GM10248 (cell line): ENCODE results near the gene GPR39.

Experiments used
- CTCF ChIA-PET: fragments of 300-600 bp; sonication (Branson Sonifier 250); formaldehyde crosslinking; extraction: SDS; loops from one replicate; lab custom pipeline; 2021; ENCODE audit warnings: antibody characterized with exemption; lab: Yijun Ruan, JAX
- POLR2A ChIA-PET: fragments of 350-650 bp; sonication (Branson Sonifier 250); formaldehyde crosslinking; extraction: SDS; loops from one replicate; lab custom pipeline; 2020; ENCODE audit warnings: antibody characterized with exemption; lab: Yijun Ruan, JAX
- DNase-seq: peaks from one replicate; pipeline ENCODE4 v3.0.0; 2012; ENCODE audit errors: extremely low spot score
- CTCF ChIP-seq: IDR thresholded peaks from 2 replicates; pipeline ENCODE4 v1.5.1; 2012; ENCODE audit warnings: mild to moderate bottlenecking, low read depth; ENCODE audit errors: extremely low read depth, missing control alignments, control extremely low read depth

GPR39 gene

DNA sequence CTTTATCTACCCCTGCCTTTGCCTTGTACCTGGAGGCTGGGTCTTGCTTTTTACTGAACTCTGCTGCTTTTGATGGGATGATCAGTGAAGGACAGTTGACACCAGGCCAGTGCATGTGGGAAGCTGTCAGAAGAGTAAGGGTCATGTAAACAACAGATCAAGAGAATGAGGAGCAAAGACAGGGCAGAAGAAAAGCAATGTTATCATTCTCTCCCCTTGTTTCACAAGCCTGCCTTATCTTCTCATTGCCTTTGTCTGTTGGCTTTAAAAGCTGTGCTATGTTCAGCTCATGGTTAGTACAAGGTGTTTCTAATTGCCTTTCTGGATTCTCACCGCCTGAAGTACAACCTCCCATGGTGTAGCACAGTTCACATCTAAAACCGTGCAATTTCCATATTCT is 225.8 kb downstream of the GPR39 start:
- no peak for TF ChIP-seq CTCF
- DNase-seq: no peak
- POLR2A ChIA-PET: no interaction called here
- CTCF ChIA-PET: no interaction called here

- POLR2A ChIA-PET: no interaction called here
Measured at GRCh38 chr2:132645176-132645575, 228.6 kb downstream of the GPR39 start.

GRCh38 chr2:132645722-132646539 is 229.3 kb downstream of the GPR39 start:
- ChIA-PET CTCF (interaction anchor here (1.4 to 2.1 kb wide), 2 partner anchors 9 to 13 kb away, joined by 3 to 7 read pairs; no protein-coding TSS in a partner anchor), POLR2A (no interaction called here)
- DNase-seq: no peak
- TF ChIP-seq CTCF: no peak

More at GRCh38 chr2:132645176-132645575, 228.6 kb downstream of the GPR39 start:
- CTCF ChIA-PET: interaction anchor here (2.1 kb wide), 1 partner anchor 8 kb away, joined by 7 read pairs; no protein-coding TSS in a partner anchor
- no peak for TF ChIP-seq CTCF
- DNase-seq: no peak

DNA sequence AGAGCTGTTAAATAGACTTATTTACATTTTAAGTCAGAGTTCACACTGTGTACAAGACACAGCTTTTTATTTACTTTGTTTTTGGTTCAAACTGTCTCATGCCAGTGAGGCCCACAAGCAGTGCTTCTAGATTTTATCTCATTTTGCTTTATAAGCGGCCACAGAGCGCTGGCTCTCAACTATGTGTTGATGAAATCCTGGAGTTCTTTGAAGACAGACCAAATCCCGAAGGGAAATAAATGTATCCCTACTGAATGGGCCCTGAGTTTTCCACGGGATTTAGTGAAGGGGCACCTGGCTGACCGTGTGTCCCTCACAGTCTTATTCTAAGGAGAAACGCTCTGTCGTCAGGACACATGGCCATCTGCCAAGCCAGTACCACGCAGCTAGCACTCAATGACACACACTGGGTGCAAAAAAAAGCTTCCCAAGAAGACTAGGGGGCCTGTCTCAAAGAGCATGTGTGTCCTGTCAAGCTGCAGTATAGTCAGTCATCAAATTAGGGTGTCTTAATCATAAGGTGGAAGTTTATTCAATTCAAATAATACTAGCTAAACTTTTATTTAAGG is 230.0 kb downstream of the GPR39 start:
- CTCF ChIA-PET: interaction anchor here (1.4 to 2.1 kb wide), 2 partner anchors 10 to 12 kb away, joined by 3 to 7 read pairs; no protein-coding TSS in a partner anchor
- DNase-seq: no peak
- POLR2A ChIA-PET: no interaction called here
- no peak for TF ChIP-seq CTCF

DNA sequence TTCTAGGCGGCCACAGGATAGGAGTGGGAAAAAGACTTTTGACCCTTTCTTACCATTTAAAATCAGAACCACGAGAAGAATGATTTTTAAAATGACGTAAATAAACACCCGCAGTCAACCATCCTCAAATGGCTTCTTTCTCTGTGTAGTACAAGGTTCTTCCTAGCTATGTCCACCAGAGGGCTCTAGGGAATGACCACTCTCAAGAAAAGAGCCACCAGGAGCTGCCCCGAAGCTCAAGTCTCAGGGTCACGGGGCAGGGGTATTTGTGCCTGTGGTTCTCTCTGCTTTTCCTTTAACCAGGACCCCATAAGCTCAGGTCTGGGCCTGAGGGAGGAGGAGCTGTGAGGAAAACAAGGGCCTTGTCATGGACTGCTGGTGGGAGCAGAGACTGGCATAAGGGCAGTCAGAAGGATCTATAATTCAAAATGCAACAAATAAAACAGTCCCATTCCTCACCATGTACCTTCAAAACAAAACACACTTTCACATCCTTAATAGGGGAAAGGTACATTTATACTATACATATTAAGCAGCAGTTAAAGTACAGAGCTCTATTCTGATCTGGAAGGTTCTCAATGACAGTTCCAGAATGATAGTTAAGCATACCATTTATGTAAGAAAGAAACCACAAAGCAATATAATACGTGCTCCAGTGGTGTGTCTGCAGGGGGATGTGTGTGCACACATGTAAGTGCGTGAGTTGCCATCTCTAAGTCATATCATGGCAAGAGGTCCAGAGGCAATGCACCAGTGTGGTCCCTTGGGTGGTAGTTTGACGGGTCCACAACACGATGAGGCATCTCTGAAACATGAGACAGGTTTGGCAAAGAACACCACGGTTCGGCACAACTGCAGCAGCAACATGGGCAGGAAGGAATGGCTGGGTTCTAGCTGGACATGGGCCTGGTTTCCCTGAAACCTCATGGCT is 234.8 kb downstream of the GPR39 start:
- peak; percentile 15 for TF ChIP-seq CTCF
- ChIA-PET POLR2A (no interaction called here), CTCF (interaction anchor here (1.0 to 1.6 kb wide), 3 partner anchors 9 to 15 kb away, joined by 3 to 8 read pairs (median 8); no protein-coding TSS in a partner anchor)
- DNase-seq: no peak

GRCh38 chr2:132652474-132652873 is 235.9 kb downstream of the GPR39 start:
- ChIA-PET POLR2A (no interaction called here), CTCF (interaction anchor here (1.6 kb wide), 1 partner anchor 16 kb away, joined by 8 read pairs; no protein-coding TSS in a partner anchor)
- DNase-seq: no peak
- no peak for TF ChIP-seq CTCF
